WI38 (cell line): ENCODE data around the gene ANTXR1.

Experiments used
- H3K4me3 ChIP-seq: 2 replicates; pipeline ENCODE4 v1.5.1; 2011; ENCODE audit warnings: low read depth, mild to moderate bottlenecking, control low read depth, low read length
- TF ChIP-seq, protein P1 (sequence below): IDR thresholded peaks from 2 replicates; pipeline ENCODE4 v1.5.1; 2012; ENCODE audit warnings: low read depth, mild to moderate bottlenecking, control low read depth, low read length

The ANTXR1 gene

DNA sequence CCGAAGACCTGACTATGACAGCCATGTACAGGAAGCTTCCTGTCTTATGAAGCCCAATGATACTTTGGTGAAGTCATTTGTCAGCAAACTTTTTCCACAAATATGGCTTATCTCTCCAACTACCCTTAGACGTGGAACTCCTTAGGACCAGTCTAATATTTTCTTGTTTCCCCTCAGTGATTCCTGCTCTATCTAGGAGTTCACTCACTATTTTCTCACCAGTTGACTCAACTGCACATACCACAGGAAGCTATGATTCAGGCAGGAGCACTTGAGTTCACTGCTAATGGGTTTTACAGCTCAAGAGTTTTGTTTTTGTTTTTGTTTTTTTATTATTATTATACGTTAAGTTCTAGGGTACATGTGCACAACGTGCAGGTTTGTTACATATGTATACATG lies 109.3 kb downstream of the ANTXR1 start:
- TF ChIP-seq, protein P1, sequence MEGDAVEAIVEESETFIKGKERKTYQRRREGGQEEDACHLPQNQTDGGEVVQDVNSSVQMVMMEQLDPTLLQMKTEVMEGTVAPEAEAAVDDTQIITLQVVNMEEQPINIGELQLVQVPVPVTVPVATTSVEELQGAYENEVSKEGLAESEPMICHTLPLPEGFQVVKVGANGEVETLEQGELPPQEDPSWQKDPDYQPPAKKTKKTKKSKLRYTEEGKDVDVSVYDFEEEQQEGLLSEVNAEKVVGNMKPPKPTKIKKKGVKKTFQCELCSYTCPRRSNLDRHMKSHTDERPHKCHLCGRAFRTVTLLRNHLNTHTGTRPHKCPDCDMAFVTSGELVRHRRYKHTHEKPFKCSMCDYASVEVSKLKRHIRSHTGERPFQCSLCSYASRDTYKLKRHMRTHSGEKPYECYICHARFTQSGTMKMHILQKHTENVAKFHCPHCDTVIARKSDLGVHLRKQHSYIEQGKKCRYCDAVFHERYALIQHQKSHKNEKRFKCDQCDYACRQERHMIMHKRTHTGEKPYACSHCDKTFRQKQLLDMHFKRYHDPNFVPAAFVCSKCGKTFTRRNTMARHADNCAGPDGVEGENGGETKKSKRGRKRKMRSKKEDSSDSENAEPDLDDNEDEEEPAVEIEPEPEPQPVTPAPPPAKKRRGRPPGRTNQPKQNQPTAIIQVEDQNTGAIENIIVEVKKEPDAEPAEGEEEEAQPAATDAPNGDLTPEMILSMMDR, result no peak
- no peak overlapping the region for H3K4me3 ChIP-seq

DNA sequence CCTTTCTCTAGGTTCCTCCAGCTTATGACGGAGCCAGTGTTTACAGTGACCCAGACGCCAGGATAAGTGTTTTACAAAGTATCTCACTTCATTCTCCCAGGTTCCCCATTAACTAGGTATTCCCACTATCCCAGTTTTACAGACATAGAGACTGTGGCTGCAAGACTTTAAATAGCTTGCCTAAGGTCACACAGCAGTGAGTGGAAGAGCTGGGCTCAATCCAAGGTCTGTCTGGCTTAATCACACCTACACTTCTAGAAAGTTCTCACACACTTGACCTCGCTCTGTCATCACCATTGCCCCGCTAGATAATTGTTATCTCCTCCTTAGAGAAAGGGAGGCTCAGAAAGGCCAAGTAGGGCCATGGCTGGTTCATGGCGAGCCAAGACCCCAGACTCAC lies 110.2 kb downstream of the ANTXR1 start:
- TF ChIP-seq, protein P1, result no peak

DNA sequence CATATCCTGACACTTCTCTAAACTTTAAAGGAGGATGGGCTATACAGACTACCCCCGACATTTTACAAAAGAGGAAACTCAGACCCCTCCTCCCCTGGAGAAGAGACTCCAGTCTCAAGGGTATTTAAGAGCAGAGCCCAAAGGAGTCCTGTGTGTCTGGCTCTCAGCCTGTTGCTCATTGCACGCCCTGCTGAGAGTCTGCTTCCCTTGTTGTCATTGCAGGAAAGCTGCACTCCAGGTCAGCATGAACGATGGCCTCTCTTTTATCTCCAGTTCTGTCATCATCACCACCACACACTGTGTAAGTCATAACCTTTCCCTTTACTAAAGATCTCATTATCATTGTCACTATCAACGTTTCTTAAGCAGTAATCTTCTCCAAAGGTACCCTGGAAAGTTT lies 111.4 kb downstream of the ANTXR1 start:
- H3K4me3 ChIP-seq, result no peak overlapping the region
- TF ChIP-seq, protein P1, result no peak

More for the DNA sequence above, 110.2 kb downstream of the ANTXR1 start:
- H3K4me3 ChIP-seq, result no peak overlapping the region

DNA sequence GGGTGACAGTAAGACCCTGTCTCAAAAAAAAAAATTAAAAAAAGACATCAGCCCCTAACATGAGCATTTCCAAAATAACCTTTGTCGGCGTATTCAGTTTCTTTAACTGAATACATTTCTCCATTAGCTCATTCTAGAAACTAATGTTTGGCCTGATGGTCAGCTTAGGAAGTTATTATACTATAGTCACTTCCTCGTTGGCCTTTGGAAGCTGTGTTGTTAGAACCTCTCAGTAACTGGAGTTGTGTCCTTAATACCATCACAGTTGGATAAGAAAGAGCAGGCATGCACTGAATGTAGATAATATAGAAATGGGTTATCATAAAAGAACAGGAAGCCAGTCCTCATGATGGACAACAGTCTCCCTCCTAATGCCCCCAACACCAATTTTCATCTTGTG lies 112.8 kb downstream of the ANTXR1 start:
- no peak overlapping the region for H3K4me3 ChIP-seq
- TF ChIP-seq, protein P1, result no peak

DNA sequence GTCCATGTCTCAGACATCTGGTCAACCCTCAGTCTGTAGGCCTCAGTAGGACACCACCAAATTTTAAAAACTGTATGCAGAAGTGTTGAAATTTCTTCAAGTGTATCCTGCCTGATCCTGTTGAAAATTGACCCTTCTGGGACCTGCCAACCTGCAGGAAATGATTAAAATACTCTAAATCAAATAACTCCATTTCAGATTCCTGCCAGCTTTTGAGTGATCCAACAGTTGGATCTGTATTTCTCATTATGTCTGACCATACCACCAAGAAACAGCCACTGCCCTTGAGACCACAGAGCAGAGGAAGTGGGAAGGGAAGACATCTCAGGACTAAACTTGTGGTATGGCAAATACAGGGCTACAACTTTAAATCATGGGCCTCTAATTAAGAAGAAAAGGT lies 113.4 kb downstream of the ANTXR1 start:
- TF ChIP-seq, protein P1, result no peak
- H3K4me3 ChIP-seq, result no peak overlapping the region

DNA sequence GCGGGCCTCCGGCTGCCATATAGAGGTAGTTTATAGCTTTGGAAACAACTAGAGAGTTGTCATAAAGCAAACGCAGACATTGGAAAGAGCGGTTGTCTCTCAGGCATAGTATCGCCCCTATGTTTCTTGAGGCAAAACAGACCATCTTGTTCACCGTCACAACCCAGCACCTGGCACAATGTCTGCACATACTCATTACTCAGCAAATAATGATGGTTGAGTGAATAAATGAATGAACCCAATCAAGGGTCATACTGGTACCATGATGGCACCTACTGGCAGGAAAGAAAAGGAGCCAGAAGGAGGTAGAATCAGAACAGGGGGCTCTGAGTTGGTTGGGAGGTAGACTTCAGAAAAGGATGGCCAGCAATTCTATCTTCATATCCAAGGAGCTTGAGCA lies 118.5 kb downstream of the ANTXR1 start:
- H3K4me3 ChIP-seq, result no peak overlapping the region
- TF ChIP-seq, protein P1, result no peak

DNA sequence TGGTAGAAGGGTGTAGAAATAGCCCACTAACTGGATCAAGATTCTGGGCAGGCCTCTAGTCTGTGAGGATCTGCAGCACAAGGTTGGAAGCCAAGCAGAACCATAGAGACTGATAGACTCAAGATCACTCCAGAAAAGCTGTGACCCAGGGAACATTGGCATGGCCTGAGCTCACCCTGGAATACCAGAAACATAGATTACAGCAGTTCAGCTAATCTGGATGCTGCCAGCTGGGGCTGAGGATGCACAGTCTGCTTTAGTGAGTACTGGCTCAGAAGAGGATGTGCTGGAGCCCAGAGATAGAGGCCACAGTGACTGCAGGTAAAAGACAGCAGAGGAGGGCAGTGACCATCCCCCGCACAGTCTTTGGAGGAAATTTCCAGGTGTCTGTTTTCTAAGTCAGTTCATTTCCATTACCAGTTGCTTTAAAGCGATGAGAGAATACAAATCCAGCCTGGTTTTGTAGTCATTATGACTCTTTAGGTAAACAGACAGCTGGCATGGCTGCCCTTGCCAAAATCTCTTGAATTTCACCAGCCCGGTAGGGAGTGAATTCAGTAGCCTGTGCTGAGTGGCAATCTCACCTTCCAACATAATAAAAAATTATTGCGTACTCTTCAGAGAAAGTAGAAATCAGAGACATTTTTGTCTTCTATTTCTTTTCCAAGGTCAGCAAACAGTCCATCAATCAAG lies 119.2 kb downstream of the ANTXR1 start:
- TF ChIP-seq, protein P1, result no peak
- H3K4me3 ChIP-seq, result no peak overlapping the region
